Gastrocnemius medialis (tissue), 4 donors: ENCODE results near the gene AIG1. TPM values are rescaled to one million over a fixed set of nuclear protein-coding genes. Genes with fewer than 3 reads are reported as not detected.

Experiments used
- ATAC-seq, 2 donors: fragments of 150-250 bp; one replicate each; pipeline ENCODE4 v1.9.1; 2016
- DNase-seq, 2 donors: peaks; one replicate each; pipeline ENCODE4 v3.0.0-alpha.2; 2019
- H3K27ac ChIP-seq, 4 donors: fragments of 200-600 bp; sonication (generic); 1 replicate in 1 of 4; 2 replicates in 3 of 4; pipeline ENCODE4 v1.5.1; 2016 to 2018; ENCODE audit warnings: mild to moderate bottlenecking in 2 of 4, moderate library complexity in 1 of 4
- H3K27me3 ChIP-seq, 3 donors: fragments of 200-600 bp; sonication (generic) in 2 of 3; 1 replicate in 1 of 3; 2 replicates in 2 of 3; pipeline versions ENCODE4 v1.5.1 to v1.6.0; 2016 to 2019; ENCODE audit warnings: mild to moderate bottlenecking in 1 of 3, moderate library complexity in 1 of 3
- H3K36me3 ChIP-seq, 2 donors: fragments of 200-600 bp; sonication (generic) in 1 of 2; one replicate each; pipeline ENCODE4 v1.5.1; 2017 to 2018
- H3K4me1 ChIP-seq, 2 donors: fragments of 200-600 bp; sonication (generic) in 1 of 2; one replicate each; pipeline ENCODE4 v1.5.1; 2016 to 2017; ENCODE audit warnings: mild to moderate bottlenecking in 2 of 2
- H3K4me3 ChIP-seq, 4 donors: fragments of 200-600 bp; sonication (generic) in 3 of 4; 1 replicate in 1 of 4; 2 replicates in 3 of 4; pipeline ENCODE4 v1.5.1; 2016 to 2019; ENCODE audit warnings: mild to moderate bottlenecking in 2 of 4
- H3K9me3 ChIP-seq, 3 donors: fragments of 200-600 bp; sonication (generic) in 2 of 3; 1 replicate in 1 of 3; 2 replicates in 2 of 3; pipeline ENCODE4 v1.5.1; 2016 to 2019
- CTCF ChIP-seq, 5 experiments: fragments of 450-650 bp in 3 of 5; fragments of 200-600 bp in 2 of 5; sonication (generic) in 2 of 5; IDR thresholded peaks in 4 of 5; conservative IDR thresholded peaks in 1 of 5; 1 replicate in 4 of 5; 2 replicates in 1 of 5; pipeline ENCODE4 v1.5.1; 2016 to 2019; ENCODE audit warnings: antibody characterized with exemption in 5 of 5, mild to moderate bottlenecking in 3 of 5, moderate library complexity in 3 of 5
- POLR2A ChIP-seq, 2 donors: fragments of 450-650 bp; IDR thresholded peaks; one replicate each; pipeline ENCODE4 v1.6.1; 2017; ENCODE audit warnings: antibody characterized with exemption in 2 of 2, mild to moderate bottlenecking in 2 of 2, moderate library complexity in 2 of 2
- in situ Hi-C, 4 donors: fragments of 200-750 bp; cut with MboI; loops; one replicate each; pipeline versions ENCODE4 v1.15.0 to v1.8.0; 2017; ENCODE audit warnings: low sequenced_read_pairs in 4 of 4
- intact Hi-C: fragments of 100-400 bp; cut with DNase I; formaldehyde crosslinking; loops from one replicate; pipeline ENCODE4 v1.15.1; 2023; ENCODE audit warnings: low total_unique reads
- total RNA-seq, 4 donors: library from RNA; depleted of rRNA; stranded (reverse); fragments of >200 nt; gene quantifications; one replicate each; pipeline versions ENCODE4 v1.1.0 to v1.2.3, GENCODE V29; 2016

AIG1 gene
- total RNA-seq, 4 donors from 2014 or later: 5.3 to 10.3 (median 5.7) TPM

GRCh38 chr6:143052282-143052681 lies 8.4 kb upstream of the AIG1 start:
- no peak for TF ChIP-seq POLR2A (IDR thresholded peaks at IDR 0.05)
- no peak for TF ChIP-seq CTCF (IDR thresholded peaks at IDR 0.05 in 4 of 5, conservative IDR thresholded peaks at IDR 0.05 in 1 of 5)
- no peaks in the 10 kb centered on the region for H3K27me3 ChIP-seq
- H3K9me3 ChIP-seq: no peaks in the 10 kb centered on the region
- H3K36me3 ChIP-seq: no peaks in the 10 kb centered on the region
- DNase-seq (no peak), ATAC-seq (no peak)
- H3K4me1 ChIP-seq: no peaks in the 10 kb centered on the region
- no peak overlapping the region for H3K27ac ChIP-seq
- intact Hi-C loops (no loop called here), in situ Hi-C loops (loop anchor here in 1 of 4 donors (10.0 kb wide), 1 partner anchor 107 kb away; the partner anchor contains the start of gene HIVEP2)
- H3K4me3 ChIP-seq: no peak overlapping the region

DNA sequence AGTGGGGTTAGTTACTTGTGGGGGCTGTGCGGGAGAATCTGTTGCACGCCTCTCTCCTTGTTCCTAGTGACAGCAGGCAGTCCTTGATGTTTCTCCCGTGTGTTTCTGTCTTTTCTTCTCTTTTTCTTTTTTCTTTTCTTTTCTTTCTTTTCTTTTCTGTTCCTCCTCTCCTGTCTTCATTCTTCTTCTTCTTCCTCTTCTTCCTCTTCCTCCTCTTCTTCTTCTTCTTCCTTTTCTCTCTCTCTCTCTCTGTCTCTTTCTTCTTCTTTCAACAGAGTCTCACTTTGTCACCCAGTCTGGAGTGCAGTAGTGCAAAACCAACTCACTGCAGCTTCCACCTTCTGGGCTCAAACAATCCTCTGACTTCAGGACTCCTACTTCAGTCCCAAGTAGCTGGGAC lies 6.8 kb upstream of the AIG1 start:
- Histone ChIP-seq H3K4me1 (no peaks in the 10 kb centered on the region), H3K27me3 (no peaks in the 10 kb centered on the region), H3K9me3 (no peaks in the 10 kb centered on the region), H3K27ac (no peak overlapping the region), H3K36me3 (no peaks in the 10 kb centered on the region), H3K4me3 (no peak overlapping the region)
- in situ Hi-C loops (loop anchor here in 1 of 4 donors (10.0 kb wide), 1 partner anchor 109 kb away; the partner anchor contains the start of gene HIVEP2), intact Hi-C loops (no loop called here)
- DNase-seq (no peak), ATAC-seq (no peak)
- no peak for TF ChIP-seq POLR2A (IDR thresholded peaks at IDR 0.05)
- no peak for TF ChIP-seq CTCF (IDR thresholded peaks at IDR 0.05 in 4 of 5, conservative IDR thresholded peaks at IDR 0.05 in 1 of 5)

- Histone ChIP-seq H3K27ac (no peak overlapping the region), H3K36me3 (no peaks in the 10 kb centered on the region), H3K4me3 (no peak overlapping the region), H3K4me1 (peaks cover 3 to 4% of the 10 kb centered on the region in 2 donors), H3K27me3 (no peaks in the 10 kb centered on the region), H3K9me3 (no peaks in the 10 kb centered on the region)
- DNase-seq: no peak
- in situ Hi-C loops (loop anchor here in 1 of 4 donors (10.0 kb wide), 1 partner anchor 110 kb away; the partner anchor contains the start of gene HIVEP2), intact Hi-C loops (no loop called here)
- TF ChIP-seq CTCF (IDR thresholded peaks at IDR 0.05 in 4 of 5, conservative IDR thresholded peaks at IDR 0.05 in 1 of 5): no peak
- no peak for TF ChIP-seq POLR2A (IDR thresholded peaks at IDR 0.05)
- ATAC-seq: no peak
Observed at GRCh38 chr6:143054329-143054728, 6.4 kb upstream of the AIG1 start.

DNA sequence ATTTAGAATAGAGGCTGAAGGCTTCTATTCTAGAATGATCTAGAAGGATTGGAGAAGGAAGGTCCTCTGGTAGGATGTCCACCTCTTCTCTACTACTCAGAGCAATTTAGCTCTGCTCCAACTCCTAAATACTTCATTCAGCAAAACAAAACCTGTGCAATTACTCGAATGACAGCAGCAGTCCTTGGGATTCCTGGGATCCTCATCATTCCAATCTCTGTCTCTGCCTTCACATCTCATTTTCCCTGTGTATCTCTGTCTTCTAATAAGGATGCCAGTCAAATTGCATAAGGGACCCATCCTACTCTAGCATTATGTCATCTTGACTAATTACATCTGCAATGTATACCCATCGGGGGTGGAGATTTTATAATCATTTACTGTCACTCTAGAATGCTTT lies 5.5 kb upstream of the AIG1 start:
- no peak overlapping the region for H3K27ac ChIP-seq
- no peaks in the 10 kb centered on the region for H3K9me3 ChIP-seq
- H3K27me3 ChIP-seq: no peaks in the 10 kb centered on the region
- no peak overlapping the region for H3K4me3 ChIP-seq
- ATAC-seq (no peak), DNase-seq (no peak)
- TF ChIP-seq POLR2A (IDR thresholded peaks at IDR 0.05): no peak
- no peak for TF ChIP-seq CTCF (IDR thresholded peaks at IDR 0.05 in 4 of 5, conservative IDR thresholded peaks at IDR 0.05 in 1 of 5)
- H3K36me3 ChIP-seq: no peaks in the 10 kb centered on the region
- intact Hi-C loops (no loop called here), in situ Hi-C loops (loop anchor here in 2 of 4 donors (5.0 to 10.0 kb wide), 2 partner anchors 103 to 110 kb away; partner anchors contain the start of gene HIVEP2 (in 1 of the 2))
- peaks cover 8 to 12% of the 10 kb centered on the region in 2 donors for H3K4me1 ChIP-seq

GRCh38 chr6:143055891-143056290 lies 4.8 kb upstream of the AIG1 start:
- H3K36me3 ChIP-seq: no peaks in the 10 kb centered on the region
- TF ChIP-seq POLR2A (IDR thresholded peaks at IDR 0.05): no peak
- no peak for TF ChIP-seq CTCF (IDR thresholded peaks at IDR 0.05 in 4 of 5, conservative IDR thresholded peaks at IDR 0.05 in 1 of 5)
- no peaks in the 10 kb centered on the region for H3K9me3 ChIP-seq
- DNase-seq (no peak), ATAC-seq (no peak)
- no peaks in the 10 kb centered on the region for H3K27me3 ChIP-seq
- no peak overlapping the region for H3K4me3 ChIP-seq
- intact Hi-C loops (no loop called here), in situ Hi-C loops (loop anchor here in 2 of 4 donors (5.0 to 10.0 kb wide), 2 partner anchors 104 to 111 kb away; partner anchors contain the start of gene HIVEP2 (in 1 of the 2))
- peaks cover 8 to 12% of the 10 kb centered on the region in 2 donors for H3K4me1 ChIP-seq
- H3K27ac ChIP-seq: no peak overlapping the region
